Keratinocyte (primary cell): ENCODE results near the gene CTXN1. TPM values are rescaled to one million over a fixed set of nuclear protein-coding genes. Genes with fewer than 3 reads are reported as not detected.
A peak's percentile ranks its signal among the peaks of the same experiment; 100 is the strongest.

Experiments used
- DNase-seq: peaks from one replicate; pipeline ENCODE4 v3.0.0-alpha.2; 2011; ENCODE audit warnings: low read depth, missing footprints, low spot score
- FAIRE-seq: peaks from 2 replicates; lab custom pipeline; 2011; peaks lifted over from hg19 to GRCh38; lab: Jason Lieb, UNC
- H2AFZ ChIP-seq: 2 replicates; pipeline ENCODE4 v1.6.0; 2012; ENCODE audit warnings: low read length, control low read depth, inconsistent platforms; ENCODE audit not compliant: control insufficient read depth
- H3K27ac ChIP-seq: 2 replicates; pipeline ENCODE4 v1.5.1; 2011; ENCODE audit warnings: low read length; ENCODE audit not compliant: control insufficient read depth, insufficient read depth
- H3K27me3 ChIP-seq: 3 replicates; pipeline ENCODE4 v1.6.0; 2011; ENCODE audit warnings: low read length; ENCODE audit not compliant: control insufficient read depth, insufficient read depth; ENCODE audit errors: extremely low read depth
- H3K36me3 ChIP-seq, 2 experiments: 2 replicates in 1 of 2; 3 replicates in 1 of 2; pipeline ENCODE4 v1.5.1; 2011; ENCODE audit warnings: low read length in 2 of 2, mild to moderate bottlenecking in 1 of 2; ENCODE audit not compliant: control insufficient read depth in 2 of 2, insufficient read depth in 2 of 2; ENCODE audit errors: extremely low read depth in 1 of 2
- H3K4me1 ChIP-seq: 3 replicates; pipeline ENCODE4 v1.5.1; 2011; ENCODE audit warnings: low read length; ENCODE audit not compliant: control insufficient read depth, insufficient read depth; ENCODE audit errors: extremely low read depth
- H3K4me2 ChIP-seq: 3 replicates; pipeline ENCODE4 v1.6.0; 2011; ENCODE audit warnings: low read depth, low read length; ENCODE audit not compliant: control insufficient read depth, insufficient read depth; ENCODE audit errors: extremely low read depth
- H3K4me3 ChIP-seq, 3 experiments: fragments of 200-600 bp in 1 of 3; sonication (generic) in 1 of 3; 2 replicates in 2 of 3; 3 replicates in 1 of 3; pipeline ENCODE4 v1.5.1; 2011 to 2016; ENCODE audit warnings: low read length in 3 of 3, mild to moderate bottlenecking in 3 of 3, control low read depth in 2 of 3, inconsistent platforms in 1 of 3, low read depth in 1 of 3, mixed read lengths in 1 of 3, mixed run types in 1 of 3, moderate library complexity in 1 of 3; ENCODE audit not compliant: control insufficient read depth in 2 of 3, insufficient read depth in 2 of 3; ENCODE audit errors: extremely low read depth in 1 of 3
- H3K79me2 ChIP-seq: 2 replicates; pipeline ENCODE4 v1.6.0; 2012; ENCODE audit warnings: low read length; ENCODE audit not compliant: control insufficient read depth, insufficient read depth
- H3K9ac ChIP-seq: 3 replicates; pipeline ENCODE4 v1.6.0; 2011; ENCODE audit warnings: low read length; ENCODE audit not compliant: control insufficient read depth, insufficient read depth; ENCODE audit errors: extremely low read depth
- H3K9me1 ChIP-seq: 3 replicates; pipeline ENCODE4 v1.6.0; 2011; ENCODE audit warnings: low read length; ENCODE audit not compliant: control insufficient read depth, insufficient read depth; ENCODE audit errors: extremely low read depth
- H3K9me3 ChIP-seq: 2 replicates; pipeline ENCODE4 v1.5.1; 2012; ENCODE audit warnings: low read depth, low read length; ENCODE audit not compliant: control insufficient read depth
- H4K20me1 ChIP-seq: 3 replicates; pipeline ENCODE4 v1.6.0; 2011; ENCODE audit warnings: low read length; ENCODE audit not compliant: control insufficient read depth, insufficient read depth; ENCODE audit errors: extremely low read depth
- EZH2 ChIP-seq: IDR thresholded peaks from one replicate; pipeline ENCODE4 v1.6.1; 2012; ENCODE audit warnings: inconsistent platforms, mild to moderate bottlenecking, low read length, moderate library complexity
- dilution Hi-C: fragments of 300-500 bp; cut with MboI; formaldehyde crosslinking; loops from one replicate; pipeline ENCODE4 v1.7.0; 2020; ENCODE audit warnings: low sequenced_read_pairs; ENCODE audit not compliant: extremely low pct_ligation_motif_present
- polyA plus RNA-seq, 5 experiments: library from polyadenylated mRNA; depleted of rRNA in 3 of 5; stranded (reverse) in 3 of 5; stranded (forward) in 1 of 5; unstranded in 1 of 5; fragments of >200 nt; gene quantifications; 1 replicate in 1 of 5; 2 replicates in 3 of 5; 3 replicates in 1 of 5; pipeline versions ENCODE4 v1.2.1 to v1.2.3, GENCODE V29; 2011 to 2012; ENCODE audit warnings: missing spikeins in 2 of 5, low read depth in 1 of 5, low replicate concordance in 1 of 5
- TF ChIP-seq, protein P1 (sequence below), 3 experiments: IDR thresholded peaks in 1 of 3; conservative IDR thresholded peaks in 1 of 3; optimal IDR thresholded peaks in 1 of 3; 2 replicates in 2 of 3; 3 replicates in 1 of 3; pipeline versions ENCODE3 to v1.5.1; 2011; ENCODE audit warnings: low read length in 3 of 3, mild to moderate bottlenecking in 3 of 3, moderate library complexity in 2 of 3, control low read depth in 1 of 3, inconsistent platforms in 1 of 3; ENCODE audit not compliant: insufficient read depth in 2 of 3; ENCODE audit errors: extremely low read depth in 1 of 3

The CTXN1 gene
- polyA plus RNA-seq, 1 donor (not counting 4 experiments of a cell fraction or from before 2014, with no cell fraction given), result 0.41 TPM

DNA sequence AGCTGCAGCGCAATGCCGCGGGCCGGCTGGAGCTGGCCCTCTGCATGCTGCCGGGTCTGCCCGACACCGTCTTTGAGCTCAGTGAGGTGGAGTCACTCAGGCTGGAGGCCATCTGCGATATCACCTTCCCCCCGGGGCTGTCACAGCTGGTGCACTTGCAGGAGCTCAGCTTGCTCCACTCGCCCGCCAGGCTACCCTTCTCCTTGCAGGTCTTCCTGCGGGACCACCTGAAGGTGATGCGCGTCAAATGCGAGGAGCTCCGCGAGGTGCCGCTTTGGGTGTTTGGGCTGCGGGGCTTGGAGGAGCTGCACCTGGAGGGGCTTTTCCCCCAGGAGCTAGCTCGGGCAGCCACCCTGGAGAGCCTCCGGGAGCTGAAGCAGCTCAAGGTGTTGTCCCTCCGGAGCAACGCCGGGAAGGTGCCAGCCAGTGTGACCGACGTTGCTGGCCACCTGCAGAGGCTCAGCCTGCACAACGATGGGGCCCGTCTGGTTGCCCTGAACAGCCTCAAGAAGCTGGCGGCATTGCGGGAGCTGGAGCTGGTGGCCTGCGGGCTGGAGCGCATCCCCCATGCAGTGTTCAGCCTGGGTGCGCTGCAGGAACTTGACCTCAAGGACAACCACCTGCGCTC is 26.1 kb downstream of the CTXN1 start:
- TF ChIP-seq, protein P1, sequence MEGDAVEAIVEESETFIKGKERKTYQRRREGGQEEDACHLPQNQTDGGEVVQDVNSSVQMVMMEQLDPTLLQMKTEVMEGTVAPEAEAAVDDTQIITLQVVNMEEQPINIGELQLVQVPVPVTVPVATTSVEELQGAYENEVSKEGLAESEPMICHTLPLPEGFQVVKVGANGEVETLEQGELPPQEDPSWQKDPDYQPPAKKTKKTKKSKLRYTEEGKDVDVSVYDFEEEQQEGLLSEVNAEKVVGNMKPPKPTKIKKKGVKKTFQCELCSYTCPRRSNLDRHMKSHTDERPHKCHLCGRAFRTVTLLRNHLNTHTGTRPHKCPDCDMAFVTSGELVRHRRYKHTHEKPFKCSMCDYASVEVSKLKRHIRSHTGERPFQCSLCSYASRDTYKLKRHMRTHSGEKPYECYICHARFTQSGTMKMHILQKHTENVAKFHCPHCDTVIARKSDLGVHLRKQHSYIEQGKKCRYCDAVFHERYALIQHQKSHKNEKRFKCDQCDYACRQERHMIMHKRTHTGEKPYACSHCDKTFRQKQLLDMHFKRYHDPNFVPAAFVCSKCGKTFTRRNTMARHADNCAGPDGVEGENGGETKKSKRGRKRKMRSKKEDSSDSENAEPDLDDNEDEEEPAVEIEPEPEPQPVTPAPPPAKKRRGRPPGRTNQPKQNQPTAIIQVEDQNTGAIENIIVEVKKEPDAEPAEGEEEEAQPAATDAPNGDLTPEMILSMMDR (optimal IDR thresholded peaks at IDR 0.05 in 1 of 3, IDR thresholded peaks at IDR 0.05 in 1 of 3, conservative IDR thresholded peaks at IDR 0.05 in 1 of 3; ENCODE audit: extremely low read depth in 1 of 3, insufficient read depth in 2 of 3, low read length in 3 of 3), result no peak
- no peak for TF ChIP-seq EZH2
- DNase-seq, result no peak
- H3K27ac ChIP-seq, result peak overlapping the region; percentile 95
- no peak overlapping the region for H2AFZ ChIP-seq
- peak overlapping the region; percentile 67 for H3K9ac ChIP-seq
- peaks cover 15% of the 10 kb centered on the region for H3K79me2 ChIP-seq
- peaks cover 9 to 14% of the 10 kb centered on the region in 2 experiments for H3K36me3 ChIP-seq
- peaks cover 2% of the 10 kb centered on the region for H3K9me1 ChIP-seq
- H3K9me3 ChIP-seq, result no peaks in the 10 kb centered on the region
- no peak for FAIRE-seq
- no peaks in the 10 kb centered on the region for H4K20me1 ChIP-seq
- dilution Hi-C loops, result no loop called here
- H3K4me1 ChIP-seq, result peaks cover 55% of the 10 kb centered on the region
- H3K4me2 ChIP-seq, result peak overlapping the region; percentile 70
- no peaks in the 10 kb centered on the region for H3K27me3 ChIP-seq
- H3K4me3 ChIP-seq, result no peak overlapping the region

DNA sequence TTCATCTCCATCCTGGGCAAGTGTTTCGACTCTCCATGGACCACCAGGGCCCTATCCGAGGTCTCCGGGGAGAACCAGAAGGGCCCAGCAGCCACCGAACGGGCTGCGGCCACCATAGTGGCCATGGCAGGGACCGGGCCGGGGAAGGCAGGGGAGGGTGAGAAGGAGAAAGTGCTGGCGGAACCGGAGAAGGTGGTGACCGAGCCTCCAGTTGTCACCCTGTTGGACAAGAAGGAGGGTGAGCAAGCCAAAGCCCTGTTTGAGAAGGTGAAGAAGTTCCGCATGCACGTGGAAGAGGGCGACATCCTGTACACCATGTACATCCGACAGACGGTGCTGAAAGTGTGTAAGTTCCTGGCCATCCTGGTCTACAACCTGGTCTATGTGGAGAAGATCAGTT is 27.0 kb downstream of the CTXN1 start:
- H3K27ac ChIP-seq, result no peak overlapping the region
- no peak for FAIRE-seq

More for the DNA sequence above, 27.0 kb downstream of the CTXN1 start:
- no peaks in the 10 kb centered on the region for H3K9me1 ChIP-seq
- H3K4me3 ChIP-seq, result no peak overlapping the region
- no peaks in the 10 kb centered on the region for H3K9me3 ChIP-seq
- H3K36me3 ChIP-seq, result peaks cover 9 to 14% of the 10 kb centered on the region in 2 experiments
- dilution Hi-C loops, result no loop called here
- H3K9ac ChIP-seq, result no peak overlapping the region
- H2AFZ ChIP-seq, result no peak overlapping the region
- H3K79me2 ChIP-seq, result peaks cover 7% of the 10 kb centered on the region
- H4K20me1 ChIP-seq, result no peaks in the 10 kb centered on the region
- DNase-seq, result no peak
- H3K27me3 ChIP-seq, result no peaks in the 10 kb centered on the region
- peaks cover 59% of the 10 kb centered on the region for H3K4me1 ChIP-seq
- no peak for TF ChIP-seq EZH2
- TF ChIP-seq, protein P1 (optimal IDR thresholded peaks at IDR 0.05 in 1 of 3, IDR thresholded peaks at IDR 0.05 in 1 of 3, conservative IDR thresholded peaks at IDR 0.05 in 1 of 3; ENCODE audit: extremely low read depth in 1 of 3, insufficient read depth in 2 of 3, low read length in 3 of 3), result no peak
- H3K4me2 ChIP-seq, result no peak overlapping the region
